GM19452 (cell line): ENCODE measurements around the gene SCFD1.
A peak's percentile ranks its signal among the peaks of the same experiment; 100 is the strongest.
"Not testable (repeated sequence)": the region's sequence is repeated elsewhere in the genome, so short reads cannot be mapped to it uniquely, and the experiment has no call there.

ENCODE experiments used
- ATAC-seq: cut with Tn5 transposase; IDR thresholded peaks from one replicate; pipeline ENCODE4 v1.9.1; 2021; ENCODE audit not compliant: unreplicated experiment

SCFD1 gene, protein sequence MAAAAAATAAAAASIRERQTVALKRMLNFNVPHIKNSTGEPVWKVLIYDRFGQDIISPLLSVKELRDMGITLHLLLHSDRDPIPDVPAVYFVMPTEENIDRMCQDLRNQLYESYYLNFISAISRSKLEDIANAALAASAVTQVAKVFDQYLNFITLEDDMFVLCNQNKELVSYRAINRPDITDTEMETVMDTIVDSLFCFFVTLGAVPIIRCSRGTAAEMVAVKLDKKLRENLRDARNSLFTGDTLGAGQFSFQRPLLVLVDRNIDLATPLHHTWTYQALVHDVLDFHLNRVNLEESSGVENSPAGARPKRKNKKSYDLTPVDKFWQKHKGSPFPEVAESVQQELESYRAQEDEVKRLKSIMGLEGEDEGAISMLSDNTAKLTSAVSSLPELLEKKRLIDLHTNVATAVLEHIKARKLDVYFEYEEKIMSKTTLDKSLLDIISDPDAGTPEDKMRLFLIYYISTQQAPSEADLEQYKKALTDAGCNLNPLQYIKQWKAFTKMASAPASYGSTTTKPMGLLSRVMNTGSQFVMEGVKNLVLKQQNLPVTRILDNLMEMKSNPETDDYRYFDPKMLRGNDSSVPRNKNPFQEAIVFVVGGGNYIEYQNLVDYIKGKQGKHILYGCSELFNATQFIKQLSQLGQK

GRCh38 chr14:30621940-30622830 is at the start of gene SCFD1:
TSS of gene SCFD1 (plus strand) at chr14:30622319. CDS start at chr14:30622339, 20 bp downstream.
- ATAC-seq, result peak; percentile 94

DNA sequence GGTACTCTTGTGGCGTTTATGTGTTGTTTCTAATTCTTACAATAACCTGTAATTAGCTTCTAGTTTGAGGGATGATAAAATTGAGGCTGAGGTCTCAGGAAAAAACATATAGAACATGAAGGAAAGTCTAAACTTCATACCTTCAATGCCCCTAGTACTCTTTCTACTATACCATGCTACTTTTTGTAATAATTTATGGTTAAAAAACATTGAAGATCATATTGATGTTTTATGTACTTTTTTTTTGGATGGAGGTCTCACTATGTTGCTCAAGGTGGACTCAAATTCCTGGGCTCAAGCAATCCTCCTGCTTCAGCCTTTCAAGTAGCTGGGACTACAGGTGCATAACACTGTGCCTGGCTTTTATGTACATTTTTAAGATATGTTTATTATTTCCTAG is 49.3 kb upstream of the SCFD1 start:
- ATAC-seq, result no peak

DNA sequence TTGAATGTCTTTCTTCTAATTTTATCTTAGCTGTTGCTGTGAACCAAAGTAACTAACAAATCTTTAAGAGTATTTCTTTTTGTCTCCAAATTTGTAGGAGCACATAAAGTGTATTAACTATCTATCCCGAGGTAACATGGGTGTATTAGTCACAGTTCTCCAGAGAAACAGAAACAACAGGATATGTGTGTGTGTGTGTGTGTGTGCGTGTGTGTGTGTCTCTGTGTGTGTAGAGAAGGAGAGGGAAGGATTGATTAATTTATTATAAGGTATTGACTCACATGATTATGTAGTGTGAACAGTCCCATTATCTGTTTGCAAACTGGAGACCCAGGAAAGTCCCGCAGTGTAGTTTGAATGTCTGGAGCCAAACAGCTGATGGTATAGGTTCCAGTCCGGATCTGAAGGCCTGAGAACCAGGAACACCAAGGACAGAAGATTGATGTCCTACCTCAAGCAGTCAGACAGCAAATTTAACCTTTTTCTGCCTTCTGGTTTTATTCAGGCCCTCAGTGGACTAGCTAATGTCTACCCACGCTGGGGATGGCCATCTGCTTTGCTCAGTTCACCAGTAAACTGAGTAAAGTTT is 48.8 kb upstream of the SCFD1 start:
- ATAC-seq, result no peak

GRCh38 chr14:30573966-30574365 is 48.2 kb upstream of the SCFD1 start:
- ATAC-seq, result no peak

- not testable (repeated sequence) for ATAC-seq
Measured at GRCh38 chr14:30574777-30575176, 47.3 kb upstream of the SCFD1 start.

DNA sequence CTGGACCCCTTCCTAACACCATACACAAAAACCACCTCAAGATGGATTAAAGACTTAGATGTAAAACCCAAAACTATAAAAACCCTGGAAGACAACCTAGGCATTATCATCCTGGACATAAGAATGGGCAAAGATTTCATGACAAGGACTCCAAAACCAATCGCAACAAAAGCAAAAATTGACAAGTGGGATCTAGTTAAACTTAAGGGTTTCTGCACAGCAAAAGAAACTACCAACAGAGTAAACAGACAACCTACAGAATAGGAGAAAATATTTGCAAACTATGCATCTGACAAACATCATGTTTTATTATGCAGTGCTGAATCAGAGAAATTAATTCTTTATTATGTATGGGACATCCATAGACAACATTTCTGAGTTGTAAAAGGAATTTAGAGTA is 45.8 kb upstream of the SCFD1 start:
- not testable (repeated sequence) for ATAC-seq

DNA sequence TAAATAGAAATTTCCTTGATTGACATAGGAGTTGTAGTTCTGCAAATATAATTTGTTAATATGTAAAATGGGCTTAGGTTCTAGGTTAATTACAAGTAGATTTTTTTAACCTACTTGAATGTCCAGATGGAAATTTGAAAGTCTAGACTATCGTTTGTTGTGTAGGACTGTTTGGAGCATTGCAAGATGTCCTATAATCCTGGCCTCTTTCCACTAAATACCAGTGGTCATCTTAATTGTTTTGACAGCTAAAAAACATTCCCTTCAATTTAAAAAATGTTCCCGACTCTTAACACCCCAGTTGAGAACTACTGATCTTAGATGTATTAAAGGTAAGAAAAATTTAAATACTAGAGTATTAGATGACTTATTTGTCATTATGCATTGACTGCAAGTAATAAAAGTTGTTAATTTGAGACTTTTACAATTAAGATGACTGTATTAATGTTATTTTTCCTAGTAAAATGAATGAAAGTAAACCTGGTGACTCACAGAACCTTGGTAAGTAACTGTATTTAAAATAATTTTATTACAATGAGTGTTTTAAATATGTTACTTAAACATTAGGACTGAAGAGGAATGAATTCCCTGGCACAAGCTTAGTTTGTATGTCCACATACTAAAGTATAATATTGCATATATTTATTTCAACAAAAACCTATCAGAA is 41.4 kb upstream of the SCFD1 start:
- ATAC-seq, result no peak

DNA sequence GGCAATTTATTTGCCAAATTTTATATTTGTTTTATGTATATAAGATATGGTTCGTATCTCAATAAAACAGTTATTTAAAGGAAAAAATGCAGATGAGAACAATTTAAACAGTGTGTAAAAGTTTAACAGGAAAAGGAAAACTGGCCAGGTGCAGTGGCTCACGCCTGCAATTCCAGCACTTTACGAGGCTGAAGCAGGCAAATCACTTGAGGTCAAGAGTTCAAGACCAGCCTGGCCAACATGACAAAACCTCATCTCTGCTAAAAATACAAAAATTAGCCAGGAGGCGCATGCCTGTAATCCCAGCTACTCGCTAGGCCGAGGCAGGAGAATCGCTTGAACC is 40.9 kb upstream of the SCFD1 start:
- no peak for ATAC-seq

DNA sequence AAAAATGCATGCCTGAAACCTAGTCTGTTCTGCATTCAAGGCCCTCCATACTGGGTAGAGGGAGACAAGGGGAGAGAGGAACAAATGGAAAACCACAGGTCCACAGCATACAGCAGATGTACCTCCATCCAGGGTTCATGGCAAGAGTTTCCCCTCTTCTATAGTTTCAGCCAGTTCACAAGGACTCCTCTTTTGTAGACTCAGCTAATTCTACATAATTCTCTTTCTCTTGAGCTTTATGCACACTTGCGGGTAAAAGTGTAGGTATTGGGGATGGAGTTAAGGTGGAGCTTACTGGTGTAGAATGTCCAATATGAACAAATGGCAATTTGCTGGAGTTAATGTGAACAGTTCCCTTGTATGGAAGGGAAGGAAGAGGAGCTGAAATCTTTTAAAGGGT is 39.7 kb upstream of the SCFD1 start:
- no peak for ATAC-seq

DNA sequence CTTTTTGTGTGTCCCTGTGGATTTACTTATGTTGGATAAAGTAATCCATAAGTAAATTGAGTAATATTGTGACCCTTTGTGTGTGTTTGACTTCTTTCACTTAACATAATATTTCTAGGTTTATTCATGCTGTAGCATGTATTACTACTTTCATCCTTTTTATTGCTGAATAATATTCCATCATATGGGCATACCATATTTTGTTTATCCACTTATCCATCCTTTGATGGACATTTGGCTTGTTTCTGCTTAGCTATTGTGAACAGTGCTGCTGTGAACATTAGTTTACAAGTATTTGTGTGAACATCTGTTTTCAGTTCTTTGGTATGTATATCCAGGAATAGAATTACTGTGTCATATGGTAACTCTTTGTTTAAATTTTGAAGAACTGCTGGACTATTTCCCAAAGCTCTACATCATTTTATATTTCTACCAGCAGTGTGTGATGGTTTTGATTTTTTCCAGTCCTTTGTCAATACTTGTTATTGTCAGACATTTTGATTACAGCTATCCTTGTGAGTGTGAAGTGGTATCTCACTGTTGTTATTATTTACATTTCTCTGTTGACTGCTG is 38.0 kb upstream of the SCFD1 start:
- no peak for ATAC-seq

DNA sequence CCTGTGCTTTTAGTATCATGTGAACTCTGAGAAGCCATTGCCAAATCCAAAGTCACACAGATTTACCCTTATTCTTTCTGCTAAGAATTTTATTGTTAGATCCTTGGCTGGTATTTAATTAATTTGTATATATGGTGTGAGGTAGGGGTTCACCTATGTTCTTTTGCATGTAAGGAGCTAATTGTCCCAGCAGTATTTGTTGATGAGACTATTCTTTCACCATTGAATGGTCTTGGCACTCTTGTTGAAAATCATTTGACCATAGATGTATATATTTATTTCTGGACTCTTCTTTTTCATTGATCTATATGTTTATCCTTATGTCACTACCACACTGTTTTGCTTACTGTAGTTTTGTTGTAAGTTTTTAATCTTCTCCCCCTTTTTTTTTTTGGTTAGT is 36.9 kb upstream of the SCFD1 start:
- ATAC-seq, result no peak

GRCh38 chr14:30587141-30587540 is 35.0 kb upstream of the SCFD1 start:
- no peak for ATAC-seq

DNA sequence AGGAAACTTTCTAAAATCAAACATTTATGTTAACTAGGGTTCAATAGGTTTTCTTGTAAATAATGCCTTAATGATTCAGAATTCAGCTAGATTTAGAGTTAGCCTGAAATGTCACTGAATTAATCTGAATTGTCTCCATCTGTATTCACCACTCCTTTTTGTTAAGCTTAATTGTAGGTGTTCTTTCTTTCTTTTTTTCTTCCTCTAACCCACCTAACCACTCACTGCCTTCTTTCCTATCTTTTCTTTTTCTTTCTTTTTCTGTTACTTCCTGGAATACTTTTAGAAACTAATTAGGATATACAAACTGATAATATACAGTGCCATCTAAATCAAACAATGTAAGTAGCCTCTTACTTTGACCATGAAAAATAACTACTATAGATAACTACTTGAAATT is 33.2 kb upstream of the SCFD1 start:
- ATAC-seq, result no peak

GRCh38 chr14:30596935-30597334 is 25.2 kb upstream of the SCFD1 start:
- no peak for ATAC-seq

GRCh38 chr14:30597504-30597903 is 24.6 kb upstream of the SCFD1 start:
- ATAC-seq, result no peak

DNA sequence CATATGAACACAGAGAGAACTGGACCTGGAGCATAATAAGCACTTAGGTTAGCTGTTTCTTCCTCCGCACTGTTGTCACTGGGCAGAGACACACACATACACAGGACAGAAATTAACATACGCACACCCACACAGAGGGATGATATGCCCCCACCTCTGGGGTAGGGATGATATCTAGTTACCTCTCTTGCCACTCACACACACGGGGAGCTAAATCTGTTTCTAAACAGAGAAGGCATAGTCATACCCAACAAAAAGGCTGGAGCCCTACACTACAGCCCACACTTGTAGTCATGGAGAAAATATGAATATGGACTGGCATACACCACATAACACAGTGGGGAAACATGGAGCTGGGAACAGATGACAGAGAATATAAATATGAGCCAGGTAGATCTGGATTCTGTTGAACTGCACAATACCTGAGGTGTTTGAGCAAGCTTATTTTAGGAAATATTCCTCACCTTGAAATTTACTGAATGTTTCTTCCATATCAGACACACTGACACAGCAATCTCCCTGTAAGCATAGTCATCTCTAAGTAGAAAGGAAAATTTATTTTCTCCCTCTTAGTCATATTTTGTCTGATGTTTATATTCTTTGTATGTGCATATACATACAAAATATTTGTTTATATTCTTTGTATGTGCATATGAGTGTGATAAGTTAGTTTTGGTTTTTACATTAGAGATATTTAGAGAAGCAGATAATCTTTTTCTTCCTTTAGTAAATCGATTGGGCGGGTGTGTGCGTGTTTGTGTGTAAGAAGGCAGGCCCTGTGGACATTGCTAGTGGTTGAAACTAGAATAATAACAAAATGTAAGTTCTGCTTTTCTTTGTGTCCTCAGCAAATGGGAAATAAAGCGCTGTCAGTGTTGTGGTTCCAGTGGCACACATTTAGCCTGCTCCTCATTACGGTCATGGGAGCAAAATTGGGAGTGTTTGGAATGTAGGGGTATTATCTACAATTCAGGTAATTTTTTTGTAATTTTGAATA is 20.9 kb upstream of the SCFD1 start:
- no peak for ATAC-seq

DNA sequence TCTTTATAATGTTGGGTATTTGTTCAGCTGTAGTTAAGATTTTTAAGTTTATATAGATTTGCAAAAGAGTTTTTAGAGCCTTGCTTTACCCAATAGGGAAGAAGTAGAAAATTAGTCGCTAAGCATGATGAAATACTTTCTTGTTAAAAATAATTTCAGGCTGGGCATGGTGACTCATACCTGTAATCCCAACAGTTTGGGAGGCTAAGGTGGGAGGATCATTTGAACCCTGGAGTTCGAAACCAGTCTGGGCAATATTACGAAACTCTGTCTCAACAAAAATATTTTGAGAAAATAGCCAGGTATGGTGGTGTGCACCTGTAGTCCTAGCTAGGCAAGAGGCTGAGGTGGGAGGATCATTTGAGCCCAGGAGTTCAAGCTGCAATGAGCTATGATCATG is 18.7 kb upstream of the SCFD1 start:
- no peak for ATAC-seq

DNA sequence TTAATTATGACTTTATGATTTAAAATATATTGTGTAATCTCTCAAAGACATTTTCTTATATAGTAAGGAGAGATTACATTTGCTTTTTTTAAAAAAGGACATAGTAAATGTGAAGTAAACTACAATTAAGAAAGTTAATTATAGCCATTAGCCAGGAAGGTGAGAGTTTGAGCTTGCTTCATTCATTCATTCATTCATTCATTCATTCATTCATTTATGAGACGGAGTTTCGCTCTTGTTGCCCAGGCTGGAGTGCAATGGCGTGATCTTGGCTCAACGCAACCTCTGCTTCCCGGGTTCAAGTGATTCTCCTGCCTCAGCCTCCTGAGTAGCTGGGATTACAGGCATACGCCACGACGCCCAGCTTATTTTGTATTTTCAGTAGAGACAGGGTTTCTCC is 17.4 kb upstream of the SCFD1 start:
- not testable (repeated sequence) for ATAC-seq

- no peak for ATAC-seq
Measured at GRCh38 chr14:30607156-30607780, 14.9 kb upstream of the SCFD1 start.
